ENCODE data around the gene WT1. TPM values are rescaled to one million over a fixed set of nuclear protein-coding genes. Genes with fewer than 3 reads are reported as not detected.
"Not testable (repeated sequence)": the region's sequence is repeated elsewhere in the genome, so short reads cannot be mapped to it uniquely, and the experiment has no call there.

The WT1 gene
- polyA plus RNA-seq (2013) = 0.22 TPM

DNA sequence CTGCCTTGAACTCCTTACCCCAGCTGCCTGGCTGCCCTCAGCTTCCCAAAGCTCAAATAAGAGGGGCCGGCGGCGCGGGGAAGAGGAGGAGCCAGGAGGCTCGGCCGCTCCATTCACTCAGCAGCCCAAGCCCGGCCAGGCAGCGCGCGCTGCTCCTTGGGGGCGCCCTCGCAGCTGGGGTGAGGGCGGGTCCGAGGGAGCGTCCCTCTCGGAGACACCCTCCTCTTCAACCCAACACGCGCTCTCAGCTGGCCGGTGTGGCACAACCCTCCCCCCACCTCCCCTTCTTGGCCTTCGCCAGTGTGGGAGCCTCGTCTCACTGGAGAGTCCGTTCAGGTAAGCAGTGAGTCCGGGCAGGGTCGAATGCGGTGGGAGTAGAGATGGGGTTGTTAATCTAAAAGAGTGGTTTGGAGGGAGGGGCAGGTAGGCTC is at the start of gene WT1:
Gene WT1, minus strand, starts transcription at position 29 of the 431 bp plus-strand sequence.
- peaks cover 0 to 70% (median 66%) of the 10 kb centered on the region in 4 experiments for H3K4me1 ChIP-seq (ENCODE audit: control extremely low read depth in 1 of 4, control insufficient read depth in 4 of 4, insufficient read depth in 4 of 4, low read length in 3 of 4)
- POLR2A ChIA-PET = no interaction called here
- H3K36me3 ChIP-seq (ENCODE audit: control insufficient read depth in 4 of 4, insufficient read depth in 4 of 4, low read length in 3 of 4) = peaks cover 0 to 3% (median 0%) of the 10 kb centered on the region in 4 experiments

DNA sequence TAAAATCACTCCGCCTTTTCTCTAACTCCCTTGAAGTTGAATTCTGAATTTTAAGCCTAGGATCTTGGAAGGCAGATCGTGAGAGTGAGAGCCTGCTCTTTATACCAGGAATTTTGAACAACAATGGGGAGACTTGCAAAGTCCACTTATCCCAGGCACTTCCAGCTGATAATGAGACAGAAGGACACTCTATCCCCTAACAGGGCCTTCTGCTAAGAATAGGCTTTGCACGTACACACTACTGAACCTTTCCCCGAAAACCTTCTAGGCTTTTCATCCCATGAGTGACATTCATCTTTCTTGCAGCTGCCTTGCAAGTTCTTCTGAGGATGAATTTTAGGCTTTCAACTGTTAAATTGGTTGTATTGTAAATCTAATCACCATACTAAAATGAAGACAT is 44.0 kb upstream of the WT1 start:
- 95% methylated on average over 4 of the region's 4 CpGs for WGBS (ENCODE audit: insufficient coverage)
- Histone ChIP-seq H3K36me3 (ENCODE audit: control insufficient read depth in 4 of 4, insufficient read depth in 4 of 4, low read length in 3 of 4) (no peaks in the 10 kb centered on the region), H3K4me1 (ENCODE audit: control extremely low read depth in 1 of 4, control insufficient read depth in 4 of 4, insufficient read depth in 4 of 4, low read length in 3 of 4) (no peaks in the 10 kb centered on the region), H3K9me3 (ENCODE audit: control extremely low read depth in 1 of 5, control insufficient read depth in 4 of 5, insufficient read depth in 2 of 5, low read depth in 1 of 5, low read length in 4 of 5) (no peaks in the 10 kb centered on the region), H3K27me3 (replicated peaks in 2 of 5; ENCODE audit: control insufficient read depth in 4 of 5, insufficient read depth in 5 of 5, low read length in 4 of 5) (no peaks in the 10 kb centered on the region), H3K27ac (ENCODE audit: insufficient read depth in 1 of 2, low read depth in 1 of 2, low read length in 2 of 2, poor library complexity in 1 of 2, severe bottlenecking in 2 of 2) (no peak overlapping the region), H3K4me3 (ENCODE audit: control insufficient read depth in 1 of 7, extremely low read depth in 1 of 7, insufficient read depth in 4 of 7, low read depth in 2 of 7, low read length in 6 of 7) (no peak overlapping the region)
- no peak for DNase-seq
- CTCF ChIA-PET = interaction anchor here (1.0 kb wide), 1 partner anchor 77 kb away, joined by 3 read pairs; no protein-coding TSS in a partner anchor
- POLR2A ChIA-PET = no interaction called here

More for the DNA sequence above, at the start of gene WT1:
- Histone ChIP-seq H3K4me3 (ENCODE audit: control insufficient read depth in 1 of 7, extremely low read depth in 1 of 7, insufficient read depth in 4 of 7, low read depth in 2 of 7, low read length in 6 of 7) (peak within 1 kb of the TSS in 6 of 7 experiments; percentile 2 to 63 (median 52)), H3K9me3 (ENCODE audit: control extremely low read depth in 1 of 5, control insufficient read depth in 4 of 5, insufficient read depth in 2 of 5, low read depth in 1 of 5, low read length in 4 of 5) (peaks cover 0 to 18% (median 3%) of the 10 kb centered on the region in 5 experiments), H3K27ac (ENCODE audit: insufficient read depth in 1 of 2, low read depth in 1 of 2, low read length in 2 of 2, poor library complexity in 1 of 2, severe bottlenecking in 2 of 2) (peak within 1 kb of the TSS in 1 of 2 experiments; percentile 60), H3K27me3 (replicated peaks in 2 of 5; ENCODE audit: control insufficient read depth in 4 of 5, insufficient read depth in 5 of 5, low read length in 4 of 5) (peaks cover 1 to 99% (median 66%) of the 10 kb centered on the region in 5 experiments)
- CTCF ChIA-PET = interaction anchor here (1.0 to 2.2 kb wide), 4 partner anchors 9 to 24 kb away, joined by 3 to 7 read pairs (median 6); no protein-coding TSS in a partner anchor
- 2% methylated on average over 19 of the region's 25 CpGs for WGBS (ENCODE audit: insufficient coverage)
- DNase-seq = peak in 1 of 3 donors; percentile 41

DNA sequence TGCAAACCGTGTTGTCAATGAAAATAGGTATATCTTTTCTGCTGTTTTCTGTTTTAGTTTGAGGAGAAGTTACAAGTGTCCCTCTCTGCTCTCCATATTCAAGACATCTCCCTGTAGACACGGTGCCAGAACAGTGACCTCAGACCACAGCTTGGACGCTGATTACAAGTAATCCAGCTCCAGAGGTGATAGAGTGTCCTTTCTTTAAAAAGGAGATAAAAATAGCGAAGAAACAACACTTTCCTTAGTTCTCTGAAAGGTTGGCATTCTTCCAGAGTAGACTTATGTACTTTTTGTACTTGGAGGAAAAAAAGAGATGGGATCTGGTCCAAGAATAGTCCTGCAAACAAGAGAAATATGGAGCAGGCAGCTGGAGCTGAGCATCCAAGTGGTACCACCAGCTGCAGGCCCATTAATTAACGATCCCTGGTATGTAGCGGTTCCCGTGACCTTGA is 43.0 kb upstream of the WT1 start:
- WGBS (ENCODE audit: insufficient coverage) = 100% methylated on average over 6 of the region's 7 CpGs

DNA sequence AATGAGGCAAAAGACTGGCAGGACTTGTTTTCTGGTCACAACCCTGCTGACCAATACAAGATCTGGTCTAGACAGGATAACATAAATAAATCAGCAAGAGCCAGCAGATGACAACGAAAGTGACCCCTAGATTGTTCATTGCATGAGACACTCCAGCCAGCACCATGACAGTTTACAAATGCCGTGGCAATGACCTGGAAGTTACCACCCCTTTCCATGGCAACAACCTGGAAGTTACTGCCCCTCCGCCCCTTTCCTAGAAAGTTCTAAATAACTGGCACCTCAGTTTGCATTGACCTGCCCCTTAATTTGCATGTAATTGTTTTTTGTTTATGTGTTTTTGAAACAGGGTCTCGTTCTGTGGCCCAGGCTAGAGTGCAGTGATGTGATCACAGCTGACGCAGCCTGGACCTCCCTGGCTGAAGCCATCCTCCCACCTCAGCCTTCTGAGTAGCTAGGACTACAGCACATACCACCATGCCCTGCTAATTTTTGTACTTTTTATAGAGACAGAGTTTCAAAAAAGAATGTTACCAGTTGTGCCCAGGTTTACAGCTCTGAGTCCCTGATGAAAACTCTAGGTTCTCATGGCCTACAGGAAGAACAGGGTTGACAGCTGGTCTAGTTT is 38.1 kb upstream of the WT1 start:
- DNase-seq = no peak
- ChIA-PET POLR2A (interaction anchor here (0.6 kb wide), 1 partner anchor 1103 kb away, joined by 3 read pairs; no protein-coding TSS in a partner anchor), CTCF (no interaction called here)
- WGBS (ENCODE audit: insufficient coverage) = 96% methylated on average over 4 of the region's 5 CpGs
- Histone ChIP-seq H3K27me3 (replicated peaks in 2 of 5; ENCODE audit: control insufficient read depth in 4 of 5, insufficient read depth in 5 of 5, low read length in 4 of 5) (no peaks in the 10 kb centered on the region), H3K27ac (ENCODE audit: insufficient read depth in 1 of 2, low read depth in 1 of 2, low read length in 2 of 2, poor library complexity in 1 of 2, severe bottlenecking in 2 of 2) (no peak overlapping the region), H3K4me1 (ENCODE audit: control extremely low read depth in 1 of 4, control insufficient read depth in 4 of 4, insufficient read depth in 4 of 4, low read length in 3 of 4) (peaks cover 0 to 2% (median 0%) of the 10 kb centered on the region in 4 experiments), H3K36me3 (ENCODE audit: control insufficient read depth in 4 of 4, insufficient read depth in 4 of 4, low read length in 3 of 4) (no peaks in the 10 kb centered on the region), H3K9me3 (ENCODE audit: control extremely low read depth in 1 of 5, control insufficient read depth in 4 of 5, insufficient read depth in 2 of 5, low read depth in 1 of 5, low read length in 4 of 5) (no peaks in the 10 kb centered on the region), H3K4me3 (ENCODE audit: control insufficient read depth in 1 of 7, extremely low read depth in 1 of 7, insufficient read depth in 4 of 7, low read depth in 2 of 7, low read length in 6 of 7) (no peak overlapping the region)

More for the DNA sequence above, 43.0 kb upstream of the WT1 start:
- Histone ChIP-seq H3K9me3 (ENCODE audit: control extremely low read depth in 1 of 5, control insufficient read depth in 4 of 5, insufficient read depth in 2 of 5, low read depth in 1 of 5, low read length in 4 of 5) (no peaks in the 10 kb centered on the region), H3K27me3 (replicated peaks in 2 of 5; ENCODE audit: control insufficient read depth in 4 of 5, insufficient read depth in 5 of 5, low read length in 4 of 5) (no peaks in the 10 kb centered on the region), H3K36me3 (ENCODE audit: control insufficient read depth in 4 of 4, insufficient read depth in 4 of 4, low read length in 3 of 4) (no peaks in the 10 kb centered on the region), H3K4me1 (ENCODE audit: control extremely low read depth in 1 of 4, control insufficient read depth in 4 of 4, insufficient read depth in 4 of 4, low read length in 3 of 4) (no peaks in the 10 kb centered on the region), H3K4me3 (ENCODE audit: control insufficient read depth in 1 of 7, extremely low read depth in 1 of 7, insufficient read depth in 4 of 7, low read depth in 2 of 7, low read length in 6 of 7) (no peak overlapping the region), H3K27ac (ENCODE audit: insufficient read depth in 1 of 2, low read depth in 1 of 2, low read length in 2 of 2, poor library complexity in 1 of 2, severe bottlenecking in 2 of 2) (no peak overlapping the region)
- ChIA-PET POLR2A (no interaction called here), CTCF (interaction anchor here (1.0 kb wide), 1 partner anchor 78 kb away, joined by 3 read pairs; no protein-coding TSS in a partner anchor)
- DNase-seq = no peak

DNA sequence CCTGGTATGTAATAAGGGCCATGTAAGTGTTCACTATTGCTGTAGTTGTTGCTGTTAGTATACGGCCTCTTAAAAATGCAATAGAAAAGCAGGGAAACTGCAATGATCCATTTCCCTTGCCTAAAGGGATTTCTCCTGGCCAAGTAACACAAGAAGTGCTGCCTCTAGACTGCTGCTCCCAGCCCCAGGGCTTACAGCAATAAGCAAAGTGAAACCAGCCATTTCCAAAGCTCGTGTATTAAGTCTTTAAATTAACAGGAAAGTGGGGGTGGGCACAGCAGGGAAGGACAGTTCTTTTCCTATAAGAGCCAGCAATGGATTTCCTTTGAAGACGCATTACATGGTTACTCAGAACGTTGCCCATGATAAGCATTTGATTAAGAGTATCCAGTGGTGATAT is 36.9 kb upstream of the WT1 start:
- H3K27ac ChIP-seq (ENCODE audit: insufficient read depth in 1 of 2, low read depth in 1 of 2, low read length in 2 of 2, poor library complexity in 1 of 2, severe bottlenecking in 2 of 2) = no peak overlapping the region
- peaks cover 0 to 2% (median 0%) of the 10 kb centered on the region in 4 experiments for H3K4me1 ChIP-seq (ENCODE audit: control extremely low read depth in 1 of 4, control insufficient read depth in 4 of 4, insufficient read depth in 4 of 4, low read length in 3 of 4)
- H3K9me3 ChIP-seq (ENCODE audit: control extremely low read depth in 1 of 5, control insufficient read depth in 4 of 5, insufficient read depth in 2 of 5, low read depth in 1 of 5, low read length in 4 of 5) = no peaks in the 10 kb centered on the region
- CTCF ChIA-PET = interaction anchor here (0.5 kb wide), 1 partner anchor 154 kb away, joined by 3 read pairs; no protein-coding TSS in a partner anchor
- H3K27me3 ChIP-seq (replicated peaks in 2 of 5; ENCODE audit: control insufficient read depth in 4 of 5, insufficient read depth in 5 of 5, low read length in 4 of 5) = no peaks in the 10 kb centered on the region
- no peaks in the 10 kb centered on the region for H3K36me3 ChIP-seq (ENCODE audit: control insufficient read depth in 4 of 4, insufficient read depth in 4 of 4, low read length in 3 of 4)
- H3K4me3 ChIP-seq (ENCODE audit: control insufficient read depth in 1 of 7, extremely low read depth in 1 of 7, insufficient read depth in 4 of 7, low read depth in 2 of 7, low read length in 6 of 7) = no peak overlapping the region
- POLR2A ChIA-PET = no interaction called here
- DNase-seq = no peak
- 93% methylated on average over 4 of the region's 4 CpGs for WGBS (ENCODE audit: insufficient coverage)

DNA sequence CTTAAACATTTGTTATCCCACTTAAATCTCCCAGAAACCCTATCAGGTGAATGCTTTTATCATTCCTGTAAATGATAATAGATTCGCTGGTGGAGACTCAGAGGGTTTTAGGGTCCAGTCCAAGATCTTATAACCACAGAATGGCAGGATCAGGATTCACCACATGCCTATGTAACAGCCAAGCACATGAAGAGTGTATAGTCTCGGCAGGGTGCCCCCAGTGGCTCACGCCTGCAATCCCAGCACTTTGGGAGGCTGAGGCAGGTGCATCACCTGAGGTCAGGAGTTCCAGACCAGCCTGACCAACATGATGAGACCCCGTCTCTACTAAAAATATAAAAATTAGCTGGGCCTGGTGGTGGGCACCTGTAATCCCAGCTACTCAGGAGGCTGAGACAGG is 36.2 kb upstream of the WT1 start:
- H3K27me3 ChIP-seq (replicated peaks in 2 of 5; ENCODE audit: control insufficient read depth in 4 of 5, insufficient read depth in 5 of 5, low read length in 4 of 5); H3K4me3 ChIP-seq (ENCODE audit: control insufficient read depth in 1 of 7, extremely low read depth in 1 of 7, insufficient read depth in 4 of 7, low read depth in 2 of 7, low read length in 6 of 7); POLR2A ChIA-PET; H3K36me3 ChIP-seq (ENCODE audit: control insufficient read depth in 4 of 4, insufficient read depth in 4 of 4, low read length in 3 of 4); DNase-seq; H3K9me3 ChIP-seq (ENCODE audit: control extremely low read depth in 1 of 5, control insufficient read depth in 4 of 5, insufficient read depth in 2 of 5, low read depth in 1 of 5, low read length in 4 of 5); H3K4me1 ChIP-seq (ENCODE audit: control extremely low read depth in 1 of 4, control insufficient read depth in 4 of 4, insufficient read depth in 4 of 4, low read length in 3 of 4); H3K27ac ChIP-seq (ENCODE audit: insufficient read depth in 1 of 2, low read depth in 1 of 2, low read length in 2 of 2, poor library complexity in 1 of 2, severe bottlenecking in 2 of 2): not testable (repeated sequence)
- 97% methylated on average over 4 of the region's 4 CpGs for WGBS (ENCODE audit: insufficient coverage)
- CTCF ChIA-PET = interaction anchor here (0.5 kb wide), 1 partner anchor 153 kb away, joined by 3 read pairs; no protein-coding TSS in a partner anchor

DNA sequence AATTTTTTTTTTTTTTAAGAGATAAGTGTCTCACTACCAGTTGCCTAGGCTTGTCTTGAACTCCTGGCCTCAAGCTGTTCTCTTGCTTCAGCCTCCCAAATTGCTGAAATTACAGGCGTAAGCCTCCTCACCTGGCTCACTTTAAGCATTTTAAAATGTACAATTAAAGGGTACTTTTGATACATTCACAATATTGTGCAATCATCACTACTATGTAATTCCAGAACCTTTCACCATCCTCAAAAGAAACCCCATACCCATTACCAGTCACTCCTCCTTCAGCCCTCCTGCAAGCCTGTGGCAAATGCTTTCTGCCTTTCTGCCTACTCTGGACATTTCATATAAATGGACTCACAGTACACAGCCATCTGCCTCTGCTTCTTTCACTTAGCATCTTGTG is 34.5 kb upstream of the WT1 start:
- Histone ChIP-seq H3K36me3 (ENCODE audit: control insufficient read depth in 4 of 4, insufficient read depth in 4 of 4, low read length in 3 of 4) (no peaks in the 10 kb centered on the region), H3K27ac (ENCODE audit: insufficient read depth in 1 of 2, low read depth in 1 of 2, low read length in 2 of 2, poor library complexity in 1 of 2, severe bottlenecking in 2 of 2) (no peak overlapping the region), H3K9me3 (ENCODE audit: control extremely low read depth in 1 of 5, control insufficient read depth in 4 of 5, insufficient read depth in 2 of 5, low read depth in 1 of 5, low read length in 4 of 5) (no peaks in the 10 kb centered on the region), H3K4me3 (ENCODE audit: control insufficient read depth in 1 of 7, extremely low read depth in 1 of 7, insufficient read depth in 4 of 7, low read depth in 2 of 7, low read length in 6 of 7) (no peak overlapping the region), H3K27me3 (replicated peaks in 2 of 5; ENCODE audit: control insufficient read depth in 4 of 5, insufficient read depth in 5 of 5, low read length in 4 of 5) (no peaks in the 10 kb centered on the region), H3K4me1 (ENCODE audit: control extremely low read depth in 1 of 4, control insufficient read depth in 4 of 4, insufficient read depth in 4 of 4, low read length in 3 of 4) (peaks cover 0 to 2% (median 0%) of the 10 kb centered on the region in 4 experiments)
- POLR2A ChIA-PET = no interaction called here
- DNase-seq = no peak
- no CpG with 5 or more reads among the region's 1 CpG for WGBS (ENCODE audit: insufficient coverage)
- CTCF ChIA-PET = interaction anchor here (2.9 kb wide), 1 partner anchor 19 kb away, joined by 8 read pairs; no protein-coding TSS in a partner anchor

Measured in common myeloid progenitor, CD34-positive (primary cell).